Esophagus squamous epithelium (tissue), 5 donors: ENCODE data around the gene NIPSNAP3A. TPM values are rescaled to one million over a fixed set of nuclear protein-coding genes. Genes with fewer than 3 reads are reported as not detected.
A peak's percentile ranks its signal among the peaks of the same experiment; 100 is the strongest.

Experiments used
- DNase-seq: peaks from one replicate; lab custom pipeline; 2025; lab: John Stamatoyannopoulos, UW
- H3K27ac ChIP-seq, 4 donors: fragments of 200-600 bp; sonication (generic); one replicate each; pipeline ENCODE4 v1.5.1; 2016 to 2019; ENCODE audit warnings: mild to moderate bottlenecking in 1 of 4
- H3K27me3 ChIP-seq, 4 donors: fragments of 200-600 bp; sonication (generic); 1 replicate in 3 of 4; 2 replicates in 1 of 4; pipeline versions ENCODE4 v1.5.1 to v1.6.0; 2017 to 2021; ENCODE audit warnings: antibody characterized with exemption in 1 of 4
- H3K36me3 ChIP-seq, 3 donors: fragments of 200-600 bp; sonication (generic); one replicate each; pipeline ENCODE4 v1.5.1; 2016 to 2019
- H3K4me1 ChIP-seq, 3 donors: fragments of 200-600 bp; sonication (generic); one replicate each; pipeline ENCODE4 v1.5.1; 2017 to 2019
- H3K4me3 ChIP-seq, 4 donors: fragments of 200-600 bp; sonication (generic); 1 replicate in 3 of 4; 2 replicates in 1 of 4; pipeline ENCODE4 v1.5.1; 2016 to 2019; ENCODE audit warnings: mild to moderate bottlenecking in 2 of 4, moderate library complexity in 1 of 4
- H3K9me3 ChIP-seq, 3 donors: fragments of 200-600 bp; sonication (generic); one replicate each; pipeline ENCODE4 v1.5.1; 2016 to 2019
- POLR2A ChIP-seq, 4 donors: fragments of 450-650 bp; IDR thresholded peaks; one replicate each; pipeline ENCODE4 v1.6.1; 2017; ENCODE audit warnings: antibody characterized with exemption in 4 of 4, mild to moderate bottlenecking in 4 of 4, moderate library complexity in 3 of 4
- WGBS, 2 donors: methylation state at CpG; one replicate each; pipeline ENCODE4 v1.1.5; 2018; 5-methylcytosine and 5-hydroxymethylcytosine counted together
- intact Hi-C: fragments of 100-400 bp; cut with DNase I; formaldehyde crosslinking; loops from one replicate; pipeline ENCODE4 v1.15.0; 2022
- total RNA-seq, 4 donors: library from RNA; depleted of rRNA; stranded (reverse); fragments of >200 nt; gene quantifications; one replicate each; pipeline ENCODE4 v1.1.0, GENCODE V29; 2016
- TF ChIP-seq, protein P1 (sequence below), 6 experiments: fragments of 450-650 bp in 4 of 6; fragments of 200-600 bp in 2 of 6; sonication (generic) in 2 of 6; IDR thresholded peaks; one replicate each; pipeline ENCODE4 v1.5.1; 2016 to 2019; ENCODE audit warnings: antibody characterized with exemption in 6 of 6, mild to moderate bottlenecking in 4 of 6, moderate library complexity in 4 of 6
- donor health status: DM: yes; HTN: yes; CAD: no.

Gene NIPSNAP3A
- total RNA-seq, 4 donors from 2014 or later, result 20.1 to 34.2 (median 30.2) TPM

DNA sequence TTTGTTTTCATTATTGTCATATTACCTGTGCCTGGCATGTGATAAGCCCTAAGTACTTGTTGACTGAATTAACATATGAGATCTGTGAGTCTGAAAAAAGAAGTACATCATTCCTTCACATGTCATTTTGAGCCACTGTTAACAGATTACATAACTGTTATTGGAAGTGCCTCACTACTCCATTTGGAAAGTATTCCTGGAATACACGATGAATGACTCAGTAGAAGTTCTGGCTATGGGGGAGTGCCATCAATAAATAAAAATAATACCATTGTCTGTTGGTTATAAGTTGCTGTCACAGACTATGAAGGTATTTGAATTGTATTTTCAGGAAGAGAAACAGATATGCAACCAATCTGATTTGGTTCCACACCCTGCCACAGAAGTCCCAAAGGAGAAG lies 29.3 kb downstream of the NIPSNAP3A start:
- no peak overlapping the region for H3K27ac ChIP-seq
- no peak for TF ChIP-seq POLR2A (IDR thresholded peaks at IDR 0.05)
- WGBS, 2 donors, result 27 to 30% methylated on average over 1 of the region's 1 CpG
- H3K4me1 ChIP-seq, result peaks cover 0 to 22% (median 7%) of the 10 kb centered on the region in 3 donors
- no peaks in the 10 kb centered on the region for H3K27me3 ChIP-seq
- no peak for DNase-seq
- no peak overlapping the region for H3K4me3 ChIP-seq
- no peaks in the 10 kb centered on the region for H3K9me3 ChIP-seq
- H3K36me3 ChIP-seq, result peaks cover 0 to 9% (median 0%) of the 10 kb centered on the region in 3 donors
- intact Hi-C loops, result no loop called here

DNA sequence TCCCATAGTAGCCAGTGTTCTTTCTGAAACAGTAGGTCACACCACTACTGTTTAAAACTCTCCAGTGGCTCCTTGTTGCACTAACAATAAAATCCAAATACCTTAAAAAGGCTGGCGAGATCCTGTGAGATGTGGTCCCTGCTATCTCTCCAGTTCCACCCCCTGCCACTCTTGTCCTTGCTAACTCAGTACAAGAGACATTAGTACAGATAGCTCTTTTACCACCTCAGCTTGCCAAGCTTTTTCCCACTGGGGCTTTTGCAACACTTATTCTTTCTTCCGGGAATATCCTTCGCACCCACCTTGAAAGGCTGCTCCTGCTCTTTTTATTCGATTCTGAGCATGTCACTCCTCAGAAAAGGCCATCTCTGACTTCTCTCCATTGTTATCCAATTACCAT lies 31.3 kb downstream of the NIPSNAP3A start:
- no peak overlapping the region for H3K4me3 ChIP-seq
- no peak overlapping the region for H3K27ac ChIP-seq
- no peaks in the 10 kb centered on the region for H3K9me3 ChIP-seq
- 83 to 91% methylated on average over 4 of the region's 4 CpGs for WGBS, 2 donors
- peaks cover 0 to 22% (median 7%) of the 10 kb centered on the region in 3 donors for H3K4me1 ChIP-seq
- no peaks in the 10 kb centered on the region for H3K27me3 ChIP-seq
- TF ChIP-seq, protein P1, sequence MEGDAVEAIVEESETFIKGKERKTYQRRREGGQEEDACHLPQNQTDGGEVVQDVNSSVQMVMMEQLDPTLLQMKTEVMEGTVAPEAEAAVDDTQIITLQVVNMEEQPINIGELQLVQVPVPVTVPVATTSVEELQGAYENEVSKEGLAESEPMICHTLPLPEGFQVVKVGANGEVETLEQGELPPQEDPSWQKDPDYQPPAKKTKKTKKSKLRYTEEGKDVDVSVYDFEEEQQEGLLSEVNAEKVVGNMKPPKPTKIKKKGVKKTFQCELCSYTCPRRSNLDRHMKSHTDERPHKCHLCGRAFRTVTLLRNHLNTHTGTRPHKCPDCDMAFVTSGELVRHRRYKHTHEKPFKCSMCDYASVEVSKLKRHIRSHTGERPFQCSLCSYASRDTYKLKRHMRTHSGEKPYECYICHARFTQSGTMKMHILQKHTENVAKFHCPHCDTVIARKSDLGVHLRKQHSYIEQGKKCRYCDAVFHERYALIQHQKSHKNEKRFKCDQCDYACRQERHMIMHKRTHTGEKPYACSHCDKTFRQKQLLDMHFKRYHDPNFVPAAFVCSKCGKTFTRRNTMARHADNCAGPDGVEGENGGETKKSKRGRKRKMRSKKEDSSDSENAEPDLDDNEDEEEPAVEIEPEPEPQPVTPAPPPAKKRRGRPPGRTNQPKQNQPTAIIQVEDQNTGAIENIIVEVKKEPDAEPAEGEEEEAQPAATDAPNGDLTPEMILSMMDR (IDR thresholded peaks at IDR 0.05), result no peak
- no peak for TF ChIP-seq POLR2A (IDR thresholded peaks at IDR 0.05)
- no peak for DNase-seq
- intact Hi-C loops, result no loop called here
- peaks cover 0 to 27% (median 5%) of the 10 kb centered on the region in 3 donors for H3K36me3 ChIP-seq

DNA sequence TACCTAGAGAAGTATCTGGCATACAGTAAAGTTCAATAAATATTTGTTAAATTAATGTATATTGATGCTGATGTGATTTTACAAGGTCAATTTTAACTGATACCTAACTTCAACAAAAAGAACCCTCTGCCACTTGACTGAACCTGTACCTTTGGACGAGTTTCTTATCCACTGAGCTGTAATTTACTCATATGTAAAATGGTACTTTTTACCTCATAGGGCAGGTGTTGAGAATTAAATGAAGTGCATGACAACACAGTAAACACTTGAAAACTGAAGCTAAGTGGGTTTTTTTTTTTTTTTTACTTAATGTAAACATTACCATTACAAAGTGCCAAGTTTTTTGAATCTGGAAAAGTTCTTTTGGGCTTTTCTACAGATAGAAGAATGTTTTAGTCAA lies 31.9 kb downstream of the NIPSNAP3A start:
- Histone ChIP-seq H3K27me3 (no peaks in the 10 kb centered on the region), H3K9me3 (no peaks in the 10 kb centered on the region), H3K36me3 (peaks cover 0 to 33% (median 5%) of the 10 kb centered on the region in 3 donors), H3K4me3 (no peak overlapping the region), H3K27ac (no peak overlapping the region), H3K4me1 (peaks cover 0 to 22% (median 7%) of the 10 kb centered on the region in 3 donors)
- intact Hi-C loops, result no loop called here
- no peak for TF ChIP-seq POLR2A (IDR thresholded peaks at IDR 0.05)
- TF ChIP-seq, protein P1 (IDR thresholded peaks at IDR 0.05), result no peak
- WGBS, 2 donors, result 56 to 86% methylated on average over 1 of the region's 1 CpG
- DNase-seq, result no peak

DNA sequence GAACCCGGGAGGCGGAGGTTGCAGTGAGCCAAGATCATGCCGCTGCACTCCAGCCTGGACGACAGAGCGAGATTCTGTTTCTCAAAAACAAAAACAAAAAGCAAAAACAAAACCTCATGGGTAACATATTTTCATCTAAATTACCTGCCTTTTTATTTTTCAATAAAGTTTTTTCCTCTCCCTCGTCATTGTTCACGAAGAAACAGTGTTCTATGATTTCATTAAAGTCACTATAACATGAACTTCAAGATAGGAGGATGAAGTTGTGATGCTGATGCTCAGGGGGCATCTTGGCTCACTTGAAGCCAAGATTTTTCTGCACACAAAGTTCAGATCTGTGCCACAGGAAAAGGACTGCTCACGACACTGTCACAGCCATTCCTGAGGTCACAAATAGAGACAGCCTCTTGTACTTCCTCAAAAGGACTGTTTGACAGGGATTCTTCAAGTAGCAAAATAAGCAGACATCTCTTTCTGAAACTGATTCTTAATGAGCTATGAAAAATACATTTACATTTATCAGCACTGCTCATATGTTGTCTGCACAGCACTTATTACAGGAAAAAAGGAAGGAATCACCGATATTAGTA lies 32.6 kb downstream of the NIPSNAP3A start:
- peaks cover 0 to 22% (median 7%) of the 10 kb centered on the region in 3 donors for H3K4me1 ChIP-seq
- no peak for TF ChIP-seq POLR2A (IDR thresholded peaks at IDR 0.05)
- TF ChIP-seq, protein P1 (IDR thresholded peaks at IDR 0.05), result no peak
- intact Hi-C loops, result no loop called here
- no peaks in the 10 kb centered on the region for H3K9me3 ChIP-seq
- H3K4me3 ChIP-seq, result no peak overlapping the region
- no peaks in the 10 kb centered on the region for H3K27me3 ChIP-seq
- no peak overlapping the region for H3K27ac ChIP-seq
- H3K36me3 ChIP-seq, result peaks cover 0 to 40% (median 6%) of the 10 kb centered on the region in 3 donors
- WGBS, 2 donors, result 80 to 85% methylated on average over 9 of the region's 9 CpGs
- no peak for DNase-seq

DNA sequence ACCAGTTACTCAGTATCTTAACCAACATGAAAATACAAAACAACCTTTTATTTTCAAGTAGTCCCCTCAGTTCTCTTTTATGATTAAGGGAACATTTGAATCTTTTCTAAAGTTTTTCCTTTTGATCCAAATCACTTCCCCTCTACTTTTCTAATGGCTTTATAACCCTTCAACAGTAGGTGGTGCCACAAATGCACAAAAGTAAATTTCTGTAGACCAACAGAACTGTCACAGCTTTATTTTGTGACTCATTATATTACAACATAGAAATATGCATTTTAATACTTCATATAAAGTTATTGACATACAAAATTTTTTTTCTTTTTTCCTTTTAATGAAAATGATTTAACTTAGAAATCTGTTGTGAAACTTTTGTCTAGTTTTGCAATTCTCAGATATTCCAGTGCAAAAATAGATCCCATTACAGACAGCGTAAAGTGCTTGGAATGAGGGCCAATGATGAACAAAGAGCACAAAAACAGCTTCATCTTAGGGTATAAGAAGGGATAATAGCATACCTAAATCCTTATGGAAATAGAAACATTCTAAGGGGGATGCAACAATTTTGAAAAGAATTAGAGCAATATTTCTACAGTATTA lies 33.4 kb downstream of the NIPSNAP3A start:
- 95 to 100% methylated on average over 1 of the region's 1 CpG for WGBS, 2 donors
- no peaks in the 10 kb centered on the region for H3K27me3 ChIP-seq
- H3K4me1 ChIP-seq, result peaks cover 0 to 21% (median 7%) of the 10 kb centered on the region in 3 donors
- TF ChIP-seq, protein P1 (IDR thresholded peaks at IDR 0.05), result peak in 4 of 6 experiments; percentile 17 to 46 (median 34)
- no peak for TF ChIP-seq POLR2A (IDR thresholded peaks at IDR 0.05)
- peaks cover 0 to 48% (median 15%) of the 10 kb centered on the region in 3 donors for H3K36me3 ChIP-seq
- H3K27ac ChIP-seq, result no peak overlapping the region
- DNase-seq, result no peak
- no peak overlapping the region for H3K4me3 ChIP-seq
- intact Hi-C loops, result no loop called here
- no peaks in the 10 kb centered on the region for H3K9me3 ChIP-seq
